GM12875 (cell line): ENCODE measurements around the gene CD46.

Experiments used
- H3K4me3 ChIP-seq: one replicate; pipeline ENCODE4 v1.5.1; 2011; ENCODE audit warnings: low read depth, low read length, control low read depth
- TF ChIP-seq, protein P1 (sequence below): IDR thresholded peaks from 2 replicates; pipeline ENCODE4 v1.5.1; 2011; ENCODE audit warnings: low read depth, mild to moderate bottlenecking, control low read depth, inconsistent platforms, low read length, moderate library complexity, borderline replicate concordance; ENCODE audit not compliant: insufficient read depth

Gene CD46

DNA sequence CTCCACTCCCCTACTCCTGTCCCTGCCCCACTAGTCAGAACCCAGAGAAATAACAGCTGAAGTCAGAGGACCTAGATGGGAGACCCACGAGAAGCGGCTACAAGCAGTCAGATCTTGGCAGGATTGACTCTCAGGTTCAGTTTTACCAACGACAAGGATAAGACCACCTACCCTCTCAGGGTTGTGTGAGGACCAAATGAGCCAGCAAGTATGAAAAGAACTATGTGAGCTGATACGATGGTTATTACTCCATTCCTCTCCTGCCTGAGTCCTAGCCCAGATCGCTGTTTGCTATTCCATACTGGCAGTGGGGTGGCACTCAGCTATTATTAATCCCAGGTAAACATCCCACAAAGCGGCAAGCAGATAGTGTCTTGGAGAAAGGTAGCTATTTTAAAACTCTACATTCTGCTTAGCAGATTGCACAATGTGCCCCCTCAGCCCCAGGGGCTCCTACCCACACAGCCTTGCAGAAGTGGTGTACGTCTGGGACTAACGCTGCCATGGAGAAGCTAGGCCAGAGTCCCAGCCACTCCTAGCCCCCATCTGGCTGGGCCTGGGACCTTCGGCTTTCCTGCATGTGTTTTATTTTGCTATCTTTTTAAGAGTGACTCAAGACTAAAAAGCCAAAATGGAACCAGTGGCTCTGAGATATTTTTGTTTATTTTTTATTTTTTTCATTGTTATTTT is 58.9 kb downstream of the CD46 start:
- TF ChIP-seq, protein P1, sequence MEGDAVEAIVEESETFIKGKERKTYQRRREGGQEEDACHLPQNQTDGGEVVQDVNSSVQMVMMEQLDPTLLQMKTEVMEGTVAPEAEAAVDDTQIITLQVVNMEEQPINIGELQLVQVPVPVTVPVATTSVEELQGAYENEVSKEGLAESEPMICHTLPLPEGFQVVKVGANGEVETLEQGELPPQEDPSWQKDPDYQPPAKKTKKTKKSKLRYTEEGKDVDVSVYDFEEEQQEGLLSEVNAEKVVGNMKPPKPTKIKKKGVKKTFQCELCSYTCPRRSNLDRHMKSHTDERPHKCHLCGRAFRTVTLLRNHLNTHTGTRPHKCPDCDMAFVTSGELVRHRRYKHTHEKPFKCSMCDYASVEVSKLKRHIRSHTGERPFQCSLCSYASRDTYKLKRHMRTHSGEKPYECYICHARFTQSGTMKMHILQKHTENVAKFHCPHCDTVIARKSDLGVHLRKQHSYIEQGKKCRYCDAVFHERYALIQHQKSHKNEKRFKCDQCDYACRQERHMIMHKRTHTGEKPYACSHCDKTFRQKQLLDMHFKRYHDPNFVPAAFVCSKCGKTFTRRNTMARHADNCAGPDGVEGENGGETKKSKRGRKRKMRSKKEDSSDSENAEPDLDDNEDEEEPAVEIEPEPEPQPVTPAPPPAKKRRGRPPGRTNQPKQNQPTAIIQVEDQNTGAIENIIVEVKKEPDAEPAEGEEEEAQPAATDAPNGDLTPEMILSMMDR: no peak
- H3K4me3 ChIP-seq: no peak overlapping the region

DNA sequence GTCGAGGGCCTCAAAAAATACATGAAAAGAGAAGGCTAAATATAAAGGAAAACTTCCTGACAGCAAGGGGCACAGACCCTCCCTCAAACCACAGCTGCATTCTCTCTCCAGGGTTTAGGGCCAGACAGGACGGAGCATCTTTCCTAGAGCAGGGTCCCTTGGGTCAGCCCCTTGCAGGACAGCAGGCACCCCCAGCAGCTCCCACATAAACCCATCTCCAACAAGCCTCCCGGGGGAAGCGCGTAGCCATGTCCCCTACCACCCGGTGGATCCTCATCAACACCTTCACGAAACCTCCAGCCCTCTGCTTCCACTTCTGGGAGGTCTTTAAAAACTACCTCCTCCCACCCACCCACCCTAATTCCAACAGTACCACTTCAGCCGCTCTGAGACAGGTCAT is 59.5 kb downstream of the CD46 start:
- no peak overlapping the region for H3K4me3 ChIP-seq
- TF ChIP-seq, protein P1: no peak

DNA sequence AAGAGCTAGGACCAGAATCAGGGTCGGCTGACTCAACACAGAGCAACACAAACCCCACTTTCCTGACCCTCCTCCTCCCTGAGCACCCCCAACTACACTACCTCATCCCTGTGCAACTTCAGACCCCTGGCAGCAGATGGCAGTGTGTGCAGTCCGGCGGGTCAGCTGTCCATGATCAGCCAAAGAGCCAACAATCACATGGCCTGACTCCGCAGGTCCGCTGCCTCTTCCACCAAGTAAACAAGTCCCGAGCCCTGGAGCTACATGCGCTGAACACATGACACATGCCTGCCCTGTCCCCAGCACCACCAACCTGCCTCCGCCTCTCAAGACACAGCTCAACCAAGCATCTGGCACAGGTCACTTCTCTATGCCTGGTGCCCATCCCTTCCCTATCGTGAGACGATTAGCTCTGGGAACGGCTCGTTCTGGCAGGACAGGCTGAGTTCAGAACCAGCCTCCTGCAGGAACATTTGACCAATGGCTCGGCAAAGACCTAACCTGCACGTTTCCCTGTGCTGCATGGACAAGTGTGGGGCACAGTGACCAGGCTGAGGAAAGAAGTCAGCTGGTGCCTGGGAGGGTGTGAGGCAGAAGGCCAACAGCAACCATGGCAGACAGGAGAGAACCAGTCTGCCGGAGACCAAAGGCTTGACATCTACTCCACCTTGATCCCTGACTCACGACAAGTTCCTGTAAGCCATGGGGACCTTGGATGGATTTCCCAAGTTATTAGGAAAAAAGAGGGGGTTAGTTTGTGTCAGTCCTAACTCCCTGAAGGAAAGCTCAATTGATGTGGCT is 60.3 kb downstream of the CD46 start:
- no peak overlapping the region for H3K4me3 ChIP-seq
- TF ChIP-seq, protein P1: peak; percentile 61

DNA sequence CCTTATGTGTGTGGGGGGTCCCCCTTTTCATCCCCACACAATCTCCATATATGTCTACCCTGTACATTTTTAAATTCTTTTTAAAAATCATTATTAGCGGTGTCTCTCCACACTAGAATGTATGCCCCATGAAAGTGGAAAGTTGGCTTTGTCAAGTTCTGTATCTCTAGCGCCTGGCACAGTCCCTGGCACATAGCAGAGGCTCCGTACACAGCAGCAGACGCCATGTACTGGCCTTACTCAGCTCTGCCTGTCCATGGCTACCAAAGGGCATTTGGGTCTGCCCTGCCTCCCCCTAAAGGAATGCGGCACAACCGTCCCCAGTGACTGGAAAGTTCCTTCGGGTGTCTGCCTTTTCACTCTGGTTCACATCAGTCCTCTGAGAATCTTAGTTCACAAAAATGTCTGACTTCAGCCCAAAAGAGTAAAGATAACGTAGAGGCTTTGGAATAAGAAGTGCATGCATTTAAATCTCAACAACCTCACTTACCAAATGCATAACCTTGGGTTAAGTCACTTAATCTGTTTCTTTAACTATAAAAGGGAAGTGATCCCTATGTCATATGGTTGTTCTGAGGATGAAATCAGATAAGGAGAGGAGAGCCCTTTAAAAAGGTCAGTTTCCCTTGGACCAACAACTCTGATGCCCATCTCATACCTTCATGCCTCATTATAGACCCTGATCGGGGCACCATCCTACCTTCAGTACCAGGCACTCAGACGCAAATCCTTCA is 61.1 kb downstream of the CD46 start:
- no peak overlapping the region for H3K4me3 ChIP-seq
- TF ChIP-seq, protein P1: no peak

DNA sequence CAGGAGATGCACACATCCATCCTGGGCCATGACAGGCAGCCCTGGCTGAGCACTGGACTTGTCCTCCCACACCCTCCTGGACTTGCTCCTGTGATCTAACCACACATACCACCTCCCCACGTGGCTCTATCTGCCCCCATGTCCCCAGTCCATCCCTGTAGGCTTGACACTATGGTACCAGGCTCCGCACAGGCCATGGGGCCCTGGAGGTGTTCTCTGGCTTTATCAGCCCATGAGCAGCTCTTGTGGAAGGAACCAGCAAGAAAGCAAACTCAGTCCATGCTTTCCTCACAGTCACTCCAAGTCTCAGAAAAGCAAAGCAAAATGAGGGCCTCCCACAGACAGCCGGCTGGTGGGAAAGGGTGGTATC is 61.6 kb downstream of the CD46 start:
- TF ChIP-seq, protein P1: no peak
- H3K4me3 ChIP-seq: no peak overlapping the region

DNA sequence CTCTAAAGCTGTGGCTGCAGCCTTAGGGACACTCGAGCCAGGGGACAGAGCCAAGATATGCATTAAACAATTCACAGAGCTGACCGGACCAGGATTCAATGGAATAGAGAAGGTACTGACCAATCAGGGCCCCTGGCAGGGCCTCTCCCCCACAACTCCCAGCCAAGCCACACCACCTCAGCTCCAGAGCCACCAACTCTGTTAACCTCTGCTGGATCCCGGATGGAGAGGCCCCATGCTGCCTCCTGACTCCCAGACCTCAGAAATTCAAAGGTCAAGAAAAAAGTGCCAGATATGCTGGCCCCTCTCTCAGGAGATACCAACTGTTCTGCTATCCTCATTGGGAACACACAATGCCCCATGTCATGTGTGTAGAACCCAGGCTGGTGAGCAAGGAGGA is 62.1 kb downstream of the CD46 start:
- H3K4me3 ChIP-seq: no peak overlapping the region
- TF ChIP-seq, protein P1: no peak
